Memory B cell (primary cell): Measurements from ENCODE around the gene RBM34.
"Not testable (repeated sequence)": the region's sequence is repeated elsewhere in the genome, so short reads cannot be mapped to it uniquely, and the experiment has no call there.

Source experiments
- ATAC-seq: fragments of 150-1000 bp; cut with Tn5 transposase; 2 replicates; pipeline ENCODE4 v1.10.0; 2021; ENCODE audit warnings: low read depth, mild to moderate bottlenecking, moderate library complexity
- DNase-seq, 2 donors: peaks; one replicate each; pipeline ENCODE4 v3.0.0; 2022; ENCODE audit warnings: low spot score in 2 of 2
- H3K27ac Mint-ChIP-seq: one replicate; pipeline ENCODE4 v1.8.0; 2022; ENCODE audit warnings: mild to moderate bottlenecking, moderate library complexity, mixed read lengths
- H3K27me3 Mint-ChIP-seq: one replicate; pipeline ENCODE4 v1.8.0; 2022; ENCODE audit warnings: mixed read lengths
- H3K36me3 Mint-ChIP-seq: one replicate; pipeline ENCODE4 v1.8.0; 2022; ENCODE audit warnings: mild to moderate bottlenecking, mixed read lengths
- H3K4me1 Mint-ChIP-seq: one replicate; pipeline ENCODE4 v1.8.0; 2022; ENCODE audit warnings: mixed read lengths
- H3K4me3 Mint-ChIP-seq: one replicate; pipeline ENCODE4 v1.8.0; 2022; ENCODE audit warnings: mild to moderate bottlenecking, moderate library complexity, mixed read lengths
- H3K9me3 Mint-ChIP-seq: one replicate; pipeline ENCODE4 v1.8.0; 2022; ENCODE audit warnings: mixed read lengths

Gene RBM34

DNA sequence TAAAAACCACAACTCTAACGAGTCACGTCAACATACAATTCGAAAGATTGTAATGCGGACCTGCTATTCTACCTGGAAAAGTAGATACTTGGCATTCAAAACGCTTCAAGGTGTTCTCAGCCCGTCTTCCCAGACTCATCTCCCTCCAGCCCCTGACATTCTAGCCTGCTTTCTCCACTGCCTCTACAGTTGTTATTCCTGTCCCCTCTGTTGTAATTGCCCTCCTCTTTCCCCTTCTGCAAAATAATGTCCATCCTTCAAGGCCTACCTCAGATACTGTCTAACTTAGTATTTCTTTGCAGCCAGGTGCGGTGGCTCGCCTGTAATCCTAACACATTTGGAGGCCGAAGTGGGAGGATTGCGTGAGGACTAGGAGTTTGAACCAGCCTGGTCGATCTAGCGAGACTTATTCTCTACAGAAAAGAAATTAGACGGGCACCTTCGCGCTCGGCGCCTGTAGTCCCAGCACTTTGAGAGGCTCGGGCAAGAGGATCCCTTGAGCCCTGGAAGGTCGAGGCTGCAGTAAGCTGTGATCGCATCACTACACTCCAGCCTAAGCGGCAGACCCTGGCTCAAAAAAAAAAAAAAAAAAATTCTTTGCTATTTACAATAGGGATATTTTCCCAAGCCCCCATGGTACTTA, 756 bp upstream of the RBM34 start:
- Mint-ChIP-seq H3K27me3 (no peaks in the 10 kb centered on the region), H3K9me3 (no peaks in the 10 kb centered on the region), H3K4me3 (peak overlapping the region; percentile 90), H3K36me3 (peaks cover 4% of the 10 kb centered on the region), H3K27ac (peak overlapping the region; percentile 96), H3K4me1 (peaks cover 10% of the 10 kb centered on the region)
- DNase-seq: no peak
- no peak for ATAC-seq

- ATAC-seq: peak; percentile 68
- H3K4me1 Mint-ChIP-seq: peaks cover 10% of the 10 kb centered on the region
- DNase-seq: no peak
- H3K36me3 Mint-ChIP-seq: peaks cover 4% of the 10 kb centered on the region
- peak overlapping the region; percentile 90 for H3K4me3 Mint-ChIP-seq
- no peaks in the 10 kb centered on the region for H3K27me3 Mint-ChIP-seq
- H3K9me3 Mint-ChIP-seq: no peaks in the 10 kb centered on the region
- peak overlapping the region; percentile 96 for H3K27ac Mint-ChIP-seq
Observed at GRCh38 chr1:235160383-235160956, 580 bp downstream of the RBM34 start.

DNA sequence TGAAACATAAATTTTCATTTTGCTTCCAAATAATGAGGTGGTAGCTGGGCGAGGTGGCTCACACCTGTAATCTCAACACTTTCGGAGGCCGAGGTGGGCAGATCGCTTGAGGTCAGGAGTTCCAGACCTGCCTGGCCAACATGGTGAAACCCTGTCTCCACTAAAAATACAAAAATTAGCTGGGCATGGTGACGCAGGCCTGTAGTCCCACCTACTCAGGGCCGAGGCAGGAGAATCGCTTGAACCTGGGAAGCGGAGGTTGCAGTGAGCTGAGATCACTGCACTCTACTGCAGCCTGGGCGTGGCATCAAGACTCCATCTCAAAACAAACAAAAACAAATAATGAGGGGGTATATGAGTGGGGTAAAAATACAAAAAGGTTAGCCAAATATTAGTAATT, 1.1 kb downstream of the RBM34 start:
- not testable (repeated sequence) for H3K4me1 Mint-ChIP-seq, H3K27me3 Mint-ChIP-seq, H3K36me3 Mint-ChIP-seq, ATAC-seq, H3K9me3 Mint-ChIP-seq, DNase-seq
- peak overlapping the region; percentile 96 for H3K27ac Mint-ChIP-seq
- H3K4me3 Mint-ChIP-seq: peak overlapping the region; percentile 73

- ATAC-seq, H3K36me3 Mint-ChIP-seq, DNase-seq, H3K9me3 Mint-ChIP-seq, H3K27ac Mint-ChIP-seq, H3K27me3 Mint-ChIP-seq: not testable (repeated sequence)
- peak overlapping the region; percentile 21 for H3K4me3 Mint-ChIP-seq
- H3K4me1 Mint-ChIP-seq: peaks cover 14% of the 10 kb centered on the region
Observed at GRCh38 chr1:235159284-235159683, 1.8 kb downstream of the RBM34 start.

DNA sequence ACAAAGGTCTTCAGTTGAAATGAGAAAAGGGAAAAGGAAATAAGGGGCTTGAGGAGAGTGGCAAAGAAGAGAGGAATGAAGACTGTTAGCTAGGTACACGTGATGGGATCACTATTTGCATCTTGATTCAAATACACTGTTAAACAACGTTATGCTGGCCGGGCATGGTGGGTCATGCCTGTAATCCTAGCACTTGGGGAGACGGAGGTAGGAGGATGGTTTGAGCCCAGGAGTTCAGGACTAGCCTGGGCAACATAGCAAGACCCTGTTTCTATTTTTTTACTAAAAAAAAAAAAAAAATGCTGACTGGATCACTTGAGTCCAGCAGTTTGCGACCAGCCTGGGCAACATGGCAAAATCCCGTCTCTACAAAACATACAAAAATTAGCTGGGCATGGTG, 2.4 kb downstream of the RBM34 start:
- H3K36me3 Mint-ChIP-seq: peaks cover 9% of the 10 kb centered on the region
- no peaks in the 10 kb centered on the region for H3K27me3 Mint-ChIP-seq
- no peaks in the 10 kb centered on the region for H3K9me3 Mint-ChIP-seq
- ATAC-seq: no peak
- no peak for DNase-seq
- H3K4me3 Mint-ChIP-seq: no peak overlapping the region
- peaks cover 15% of the 10 kb centered on the region for H3K4me1 Mint-ChIP-seq
- no peak overlapping the region for H3K27ac Mint-ChIP-seq

- H3K36me3 Mint-ChIP-seq: peaks cover 10% of the 10 kb centered on the region
- H3K27me3 Mint-ChIP-seq: no peaks in the 10 kb centered on the region
- ATAC-seq: no peak
- DNase-seq: no peak
- H3K4me3 Mint-ChIP-seq: no peak overlapping the region
- H3K27ac Mint-ChIP-seq: no peak overlapping the region
- H3K9me3 Mint-ChIP-seq: no peaks in the 10 kb centered on the region
- peaks cover 15% of the 10 kb centered on the region for H3K4me1 Mint-ChIP-seq
Observed at GRCh38 chr1:235157150-235157549, 3.9 kb downstream of the RBM34 start.

- Mint-ChIP-seq H3K27me3 (no peaks in the 10 kb centered on the region), H3K9me3 (no peaks in the 10 kb centered on the region), H3K4me3 (no peak overlapping the region), H3K36me3 (peaks cover 10% of the 10 kb centered on the region), H3K27ac (no peak overlapping the region), H3K4me1 (peaks cover 13% of the 10 kb centered on the region)
- ATAC-seq (no peak), DNase-seq (no peak)
Observed at GRCh38 chr1:235156740-235157139, 4.3 kb downstream of the RBM34 start.

DNA sequence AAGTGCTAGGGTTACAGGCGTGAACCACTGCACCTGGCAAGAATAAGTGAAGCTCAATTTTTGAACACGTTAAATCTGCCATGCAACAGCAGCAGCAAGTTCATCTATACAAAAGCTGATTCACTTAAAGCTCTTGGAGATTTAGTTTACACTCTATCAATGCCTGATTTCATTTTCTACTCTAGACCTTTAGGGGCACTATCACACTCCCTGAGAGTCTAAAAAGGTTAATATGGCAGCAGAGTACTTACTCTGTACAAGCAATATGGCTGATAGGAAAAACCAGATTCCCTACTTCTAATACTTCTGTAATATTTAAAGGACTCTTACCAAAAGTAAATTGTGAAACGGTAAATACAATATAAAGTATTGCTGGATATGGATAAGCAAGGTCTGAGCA, 4.8 kb downstream of the RBM34 start:
- Mint-ChIP-seq H3K27me3 (no peaks in the 10 kb centered on the region), H3K4me3 (no peak overlapping the region), H3K4me1 (peaks cover 13% of the 10 kb centered on the region), H3K27ac (no peak overlapping the region), H3K9me3 (no peaks in the 10 kb centered on the region), H3K36me3 (peaks cover 13% of the 10 kb centered on the region)
- ATAC-seq (no peak), DNase-seq (no peak)

DNA sequence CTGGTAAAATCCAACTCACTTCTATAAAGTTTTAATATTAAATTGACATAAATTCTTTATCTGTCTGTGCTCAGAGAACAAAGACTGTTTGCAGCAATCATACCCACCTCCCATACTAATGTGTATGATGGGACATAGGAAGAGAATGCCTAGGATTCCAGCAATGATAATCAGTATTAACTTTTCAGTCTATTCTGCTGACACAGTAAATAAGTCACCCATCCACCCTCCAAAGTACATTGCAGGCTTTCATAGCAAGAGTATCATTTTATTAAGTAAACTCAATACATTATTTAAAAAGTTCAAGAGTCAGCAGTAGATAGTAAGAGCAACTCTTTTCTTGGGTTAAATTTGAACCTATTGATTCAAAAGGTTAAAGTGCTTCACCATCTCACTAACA, 8.8 kb downstream of the RBM34 start:
- Mint-ChIP-seq H3K36me3 (peaks cover 29% of the 10 kb centered on the region), H3K4me1 (peaks cover 17% of the 10 kb centered on the region), H3K9me3 (no peaks in the 10 kb centered on the region), H3K27me3 (no peaks in the 10 kb centered on the region), H3K4me3 (no peak overlapping the region), H3K27ac (no peak overlapping the region)
- DNase-seq (no peak), ATAC-seq (no peak)

DNA sequence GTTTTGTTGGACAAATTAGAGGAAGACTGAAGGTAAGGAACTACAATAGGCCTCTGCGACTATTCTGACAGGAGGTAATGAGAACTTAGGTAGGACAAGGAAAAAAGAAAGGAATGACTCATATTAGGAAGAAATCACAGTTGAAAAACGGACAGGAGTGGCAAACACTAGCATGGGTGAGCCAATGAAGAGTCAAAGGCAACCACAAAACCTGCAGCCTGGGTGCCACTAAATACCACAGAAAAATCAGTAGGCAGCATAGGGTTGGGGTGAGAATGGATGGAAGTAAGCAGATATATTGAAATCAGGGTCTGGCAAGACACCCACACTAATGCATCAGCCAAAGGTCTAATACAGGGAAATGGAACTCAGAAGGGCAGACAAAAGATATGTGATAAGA, 10.0 kb downstream of the RBM34 start:
- peaks cover 29% of the 10 kb centered on the region for H3K36me3 Mint-ChIP-seq
- no peaks in the 10 kb centered on the region for H3K27me3 Mint-ChIP-seq
- H3K9me3 Mint-ChIP-seq: no peaks in the 10 kb centered on the region
- no peak overlapping the region for H3K27ac Mint-ChIP-seq
- ATAC-seq (no peak), DNase-seq (no peak)
- no peak overlapping the region for H3K4me3 Mint-ChIP-seq
- peaks cover 17% of the 10 kb centered on the region for H3K4me1 Mint-ChIP-seq

GRCh38 chr1:235149824-235150223, 11.2 kb downstream of the RBM34 start:
- no peaks in the 10 kb centered on the region for H3K9me3 Mint-ChIP-seq
- no peak overlapping the region for H3K27ac Mint-ChIP-seq
- ATAC-seq (no peak), DNase-seq (no peak)
- H3K4me1 Mint-ChIP-seq: peaks cover 17% of the 10 kb centered on the region
- no peaks in the 10 kb centered on the region for H3K27me3 Mint-ChIP-seq
- H3K4me3 Mint-ChIP-seq: no peak overlapping the region
- peaks cover 28% of the 10 kb centered on the region for H3K36me3 Mint-ChIP-seq

GRCh38 chr1:235147269-235147668, 13.8 kb downstream of the RBM34 start:
- peaks cover 26% of the 10 kb centered on the region for H3K36me3 Mint-ChIP-seq
- ATAC-seq (no peak), DNase-seq (no peak)
- H3K27me3 Mint-ChIP-seq: no peaks in the 10 kb centered on the region
- H3K9me3 Mint-ChIP-seq: no peaks in the 10 kb centered on the region
- H3K4me3 Mint-ChIP-seq: no peak overlapping the region
- peaks cover 12% of the 10 kb centered on the region for H3K4me1 Mint-ChIP-seq
- peak overlapping the region; percentile 69 for H3K27ac Mint-ChIP-seq

- ATAC-seq (no peak), DNase-seq (no peak)
- Mint-ChIP-seq H3K9me3 (no peaks in the 10 kb centered on the region), H3K4me1 (peaks cover 4% of the 10 kb centered on the region), H3K27me3 (no peaks in the 10 kb centered on the region), H3K27ac (no peak overlapping the region), H3K4me3 (no peak overlapping the region), H3K36me3 (peaks cover 20% of the 10 kb centered on the region)
Observed at GRCh38 chr1:235145639-235146038, 15.4 kb downstream of the RBM34 start.

DNA sequence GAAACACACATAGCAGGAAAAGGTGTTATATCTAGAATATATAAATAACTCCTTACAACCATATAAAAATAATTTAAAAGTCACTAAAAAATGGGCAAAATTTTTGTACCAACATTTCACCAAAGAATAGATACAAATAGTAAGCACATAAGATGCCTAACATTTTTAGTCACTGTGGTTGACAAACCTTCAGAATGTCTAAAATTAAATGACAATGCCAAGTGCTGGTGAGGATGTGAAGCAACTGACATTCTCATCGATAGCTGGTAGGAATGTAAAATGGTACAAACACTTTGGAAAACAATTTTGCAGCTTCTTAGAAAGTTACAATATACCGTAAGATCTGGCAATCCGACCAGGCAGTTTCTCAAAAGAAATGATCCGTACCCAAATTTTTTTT, 18.1 kb downstream of the RBM34 start:
- H3K27ac Mint-ChIP-seq: no peak overlapping the region
- no peak overlapping the region for H3K4me3 Mint-ChIP-seq
- no peak for DNase-seq
- peaks cover 16% of the 10 kb centered on the region for H3K36me3 Mint-ChIP-seq
- H3K4me1 Mint-ChIP-seq: peaks cover 4% of the 10 kb centered on the region
- no peaks in the 10 kb centered on the region for H3K27me3 Mint-ChIP-seq
- no peaks in the 10 kb centered on the region for H3K9me3 Mint-ChIP-seq
- ATAC-seq: no peak

DNA sequence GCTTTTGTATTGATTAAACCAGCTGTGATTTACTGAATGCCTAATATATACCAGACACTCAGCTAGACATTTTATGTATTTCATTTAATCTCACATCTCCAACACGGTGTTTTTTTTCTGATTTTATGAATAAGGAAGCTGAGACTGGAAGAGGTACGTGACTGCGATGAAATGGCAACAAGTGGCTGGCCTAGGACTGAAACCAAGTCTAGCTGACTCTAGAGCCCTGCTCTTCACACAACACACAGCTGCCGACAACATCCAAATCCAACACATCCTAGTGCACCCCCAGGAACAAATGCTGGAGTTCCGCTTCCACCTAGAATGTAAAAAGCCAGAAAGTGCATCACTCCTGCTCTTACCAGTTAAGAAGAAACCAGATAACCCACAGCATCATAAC, 21.7 kb downstream of the RBM34 start:
- no peaks in the 10 kb centered on the region for H3K27me3 Mint-ChIP-seq
- ATAC-seq: no peak

More for the DNA sequence above, 21.7 kb downstream of the RBM34 start:
- peak overlapping the region; percentile 35 for H3K27ac Mint-ChIP-seq
- H3K4me3 Mint-ChIP-seq: no peak overlapping the region
- peaks cover 31% of the 10 kb centered on the region for H3K36me3 Mint-ChIP-seq
- peaks cover 4% of the 10 kb centered on the region for H3K4me1 Mint-ChIP-seq
- H3K9me3 Mint-ChIP-seq: no peaks in the 10 kb centered on the region
- DNase-seq: no peak
